Keratinocyte (primary cell): ENCODE results near the gene LAMA4. TPM values are rescaled to one million over a fixed set of nuclear protein-coding genes. Genes with fewer than 3 reads are reported as not detected.

Experiments
- DNase-seq: peaks from one replicate; pipeline ENCODE4 v3.0.0-alpha.2; 2011; ENCODE audit warnings: low read depth, missing footprints, low spot score
- FAIRE-seq: peaks from 2 replicates; lab custom pipeline; 2011; peaks lifted over from hg19 to GRCh38; lab: Jason Lieb, UNC
- H2AFZ ChIP-seq: 2 replicates; pipeline ENCODE4 v1.6.0; 2012; ENCODE audit warnings: low read length, control low read depth, inconsistent platforms; ENCODE audit not compliant: control insufficient read depth
- H3K27ac ChIP-seq: 2 replicates; pipeline ENCODE4 v1.5.1; 2011; ENCODE audit warnings: low read length; ENCODE audit not compliant: control insufficient read depth, insufficient read depth
- H3K27me3 ChIP-seq: 3 replicates; pipeline ENCODE4 v1.6.0; 2011; ENCODE audit warnings: low read length; ENCODE audit not compliant: control insufficient read depth, insufficient read depth; ENCODE audit errors: extremely low read depth
- H3K36me3 ChIP-seq, 2 experiments: 2 replicates in 1 of 2; 3 replicates in 1 of 2; pipeline ENCODE4 v1.5.1; 2011; ENCODE audit warnings: low read length in 2 of 2, mild to moderate bottlenecking in 1 of 2; ENCODE audit not compliant: control insufficient read depth in 2 of 2, insufficient read depth in 2 of 2; ENCODE audit errors: extremely low read depth in 1 of 2
- H3K4me1 ChIP-seq: 3 replicates; pipeline ENCODE4 v1.5.1; 2011; ENCODE audit warnings: low read length; ENCODE audit not compliant: control insufficient read depth, insufficient read depth; ENCODE audit errors: extremely low read depth
- H3K4me2 ChIP-seq: 3 replicates; pipeline ENCODE4 v1.6.0; 2011; ENCODE audit warnings: low read depth, low read length; ENCODE audit not compliant: control insufficient read depth, insufficient read depth; ENCODE audit errors: extremely low read depth
- H3K4me3 ChIP-seq, 3 experiments: fragments of 200-600 bp in 1 of 3; sonication (generic) in 1 of 3; 2 replicates in 2 of 3; 3 replicates in 1 of 3; pipeline ENCODE4 v1.5.1; 2011 to 2016; ENCODE audit warnings: low read length in 3 of 3, mild to moderate bottlenecking in 3 of 3, control low read depth in 2 of 3, inconsistent platforms in 1 of 3, low read depth in 1 of 3, mixed read lengths in 1 of 3, mixed run types in 1 of 3, moderate library complexity in 1 of 3; ENCODE audit not compliant: control insufficient read depth in 2 of 3, insufficient read depth in 2 of 3; ENCODE audit errors: extremely low read depth in 1 of 3
- H3K79me2 ChIP-seq: 2 replicates; pipeline ENCODE4 v1.6.0; 2012; ENCODE audit warnings: low read length; ENCODE audit not compliant: control insufficient read depth, insufficient read depth
- H3K9ac ChIP-seq: 3 replicates; pipeline ENCODE4 v1.6.0; 2011; ENCODE audit warnings: low read length; ENCODE audit not compliant: control insufficient read depth, insufficient read depth; ENCODE audit errors: extremely low read depth
- H3K9me1 ChIP-seq: 3 replicates; pipeline ENCODE4 v1.6.0; 2011; ENCODE audit warnings: low read length; ENCODE audit not compliant: control insufficient read depth, insufficient read depth; ENCODE audit errors: extremely low read depth
- H3K9me3 ChIP-seq: 2 replicates; pipeline ENCODE4 v1.5.1; 2012; ENCODE audit warnings: low read depth, low read length; ENCODE audit not compliant: control insufficient read depth
- H4K20me1 ChIP-seq: 3 replicates; pipeline ENCODE4 v1.6.0; 2011; ENCODE audit warnings: low read length; ENCODE audit not compliant: control insufficient read depth, insufficient read depth; ENCODE audit errors: extremely low read depth
- CTCF ChIP-seq, 3 experiments: IDR thresholded peaks in 1 of 3; conservative IDR thresholded peaks in 1 of 3; optimal IDR thresholded peaks in 1 of 3; 2 replicates in 2 of 3; 3 replicates in 1 of 3; pipeline versions ENCODE3 to v1.5.1; 2011; ENCODE audit warnings: low read length in 3 of 3, mild to moderate bottlenecking in 3 of 3, moderate library complexity in 2 of 3, control low read depth in 1 of 3, inconsistent platforms in 1 of 3; ENCODE audit not compliant: insufficient read depth in 2 of 3; ENCODE audit errors: extremely low read depth in 1 of 3
- EZH2 ChIP-seq: IDR thresholded peaks from one replicate; pipeline ENCODE4 v1.6.1; 2012; ENCODE audit warnings: inconsistent platforms, mild to moderate bottlenecking, low read length, moderate library complexity
- dilution Hi-C: fragments of 300-500 bp; cut with MboI; formaldehyde crosslinking; loops from one replicate; pipeline ENCODE4 v1.7.0; 2020; ENCODE audit warnings: low sequenced_read_pairs; ENCODE audit not compliant: extremely low pct_ligation_motif_present
- polyA plus RNA-seq, 5 experiments: library from polyadenylated mRNA; depleted of rRNA in 3 of 5; stranded (reverse) in 3 of 5; stranded (forward) in 1 of 5; unstranded in 1 of 5; fragments of >200 nt; gene quantifications; 1 replicate in 1 of 5; 2 replicates in 3 of 5; 3 replicates in 1 of 5; pipeline versions ENCODE4 v1.2.1 to v1.2.3, GENCODE V29; 2011 to 2012; ENCODE audit warnings: missing spikeins in 2 of 5, low read depth in 1 of 5, low replicate concordance in 1 of 5

The LAMA4 gene
- polyA plus RNA-seq, 1 donor (not counting 4 experiments of a cell fraction or from before 2014, with no cell fraction given) = 0.12 TPM

GRCh38 chr6:112116221-112116620 lies 138.1 kb downstream of the LAMA4 start:
- DNase-seq (no peak), FAIRE-seq (no peak)
- no peaks in the 10 kb centered on the region for H3K9me1 ChIP-seq
- no peaks in the 10 kb centered on the region for H3K36me3 ChIP-seq
- H3K27ac ChIP-seq = no peak overlapping the region
- dilution Hi-C loops = no loop called here
- no peaks in the 10 kb centered on the region for H3K79me2 ChIP-seq
- no peak overlapping the region for H3K9ac ChIP-seq
- H3K4me1 ChIP-seq = peaks cover 10% of the 10 kb centered on the region
- H2AFZ ChIP-seq = no peak overlapping the region
- H3K9me3 ChIP-seq = no peaks in the 10 kb centered on the region
- H3K27me3 ChIP-seq = no peaks in the 10 kb centered on the region
- TF ChIP-seq EZH2 (no peak), CTCF (optimal IDR thresholded peaks at IDR 0.05 in 1 of 3, IDR thresholded peaks at IDR 0.05 in 1 of 3, conservative IDR thresholded peaks at IDR 0.05 in 1 of 3; ENCODE audit: extremely low read depth in 1 of 3, insufficient read depth in 2 of 3, low read length in 3 of 3) (peak in 1 of 3 experiments; percentile 14)
- H4K20me1 ChIP-seq = no peaks in the 10 kb centered on the region
- H3K4me3 ChIP-seq = no peak overlapping the region
- H3K4me2 ChIP-seq = no peak overlapping the region

GRCh38 chr6:112114577-112115223 lies 139.7 kb downstream of the LAMA4 start:
- no peaks in the 10 kb centered on the region for H4K20me1 ChIP-seq
- TF ChIP-seq CTCF (optimal IDR thresholded peaks at IDR 0.05 in 1 of 3, IDR thresholded peaks at IDR 0.05 in 1 of 3, conservative IDR thresholded peaks at IDR 0.05 in 1 of 3; ENCODE audit: extremely low read depth in 1 of 3, insufficient read depth in 2 of 3, low read length in 3 of 3) (no peak), EZH2 (no peak)
- no peak overlapping the region for H3K4me3 ChIP-seq
- dilution Hi-C loops = no loop called here
- no peak overlapping the region for H2AFZ ChIP-seq
- no peaks in the 10 kb centered on the region for H3K9me3 ChIP-seq
- H3K79me2 ChIP-seq = no peaks in the 10 kb centered on the region
- H3K27ac ChIP-seq = no peak overlapping the region
- DNase-seq (no peak), FAIRE-seq (no peak)
- H3K9ac ChIP-seq = no peak overlapping the region
- no peaks in the 10 kb centered on the region for H3K27me3 ChIP-seq
- peaks cover 10% of the 10 kb centered on the region for H3K4me1 ChIP-seq
- H3K4me2 ChIP-seq = no peak overlapping the region
- H3K36me3 ChIP-seq = no peaks in the 10 kb centered on the region
- no peaks in the 10 kb centered on the region for H3K9me1 ChIP-seq
